ELR (cell line): Measurements from ENCODE around the gene MEST.
"Not testable (repeated sequence)": the region's sequence is repeated elsewhere in the genome, so short reads cannot be mapped to it uniquely, and the experiment has no call there.

ENCODE experiments used
- DNase-seq: peaks from one replicate; pipeline ENCODE4 v3.0.0-alpha.2; 2015; ENCODE audit warnings: low read depth

MEST gene

DNA sequence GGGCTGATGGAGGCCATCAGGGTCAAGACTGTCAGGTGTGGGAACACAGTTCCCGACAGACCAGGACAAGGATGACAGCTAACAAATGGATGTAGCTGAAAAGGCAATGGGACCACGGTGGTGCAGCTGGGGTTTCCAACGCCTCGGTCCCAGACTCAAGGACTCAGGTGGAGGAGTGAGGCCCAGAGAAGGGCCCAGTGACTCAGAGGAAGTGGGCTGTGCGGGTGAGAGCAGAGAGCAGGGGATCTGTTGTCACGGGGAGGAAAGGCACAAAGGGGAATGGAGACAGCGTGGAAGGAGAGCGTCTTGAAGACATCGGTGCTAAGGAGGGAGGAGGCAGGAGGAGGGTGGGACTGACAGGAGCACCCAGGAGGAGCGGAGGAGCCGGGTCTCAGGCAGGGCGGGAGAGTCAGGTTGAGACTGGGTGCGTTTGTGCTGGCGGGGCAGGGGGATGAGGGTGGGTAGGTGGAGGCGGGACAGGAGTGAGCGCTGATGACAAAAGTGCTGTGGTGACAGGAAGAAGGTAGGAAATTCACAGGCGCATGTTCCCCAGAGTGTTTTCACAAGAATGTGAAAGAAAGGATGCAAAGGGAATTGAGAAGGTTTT is 31.7 kb downstream of the MEST start:
- not testable (repeated sequence) for DNase-seq

- no peak for DNase-seq
Measured at GRCh38 chr7:130524628-130525027, 32.7 kb downstream of the MEST start.

DNA sequence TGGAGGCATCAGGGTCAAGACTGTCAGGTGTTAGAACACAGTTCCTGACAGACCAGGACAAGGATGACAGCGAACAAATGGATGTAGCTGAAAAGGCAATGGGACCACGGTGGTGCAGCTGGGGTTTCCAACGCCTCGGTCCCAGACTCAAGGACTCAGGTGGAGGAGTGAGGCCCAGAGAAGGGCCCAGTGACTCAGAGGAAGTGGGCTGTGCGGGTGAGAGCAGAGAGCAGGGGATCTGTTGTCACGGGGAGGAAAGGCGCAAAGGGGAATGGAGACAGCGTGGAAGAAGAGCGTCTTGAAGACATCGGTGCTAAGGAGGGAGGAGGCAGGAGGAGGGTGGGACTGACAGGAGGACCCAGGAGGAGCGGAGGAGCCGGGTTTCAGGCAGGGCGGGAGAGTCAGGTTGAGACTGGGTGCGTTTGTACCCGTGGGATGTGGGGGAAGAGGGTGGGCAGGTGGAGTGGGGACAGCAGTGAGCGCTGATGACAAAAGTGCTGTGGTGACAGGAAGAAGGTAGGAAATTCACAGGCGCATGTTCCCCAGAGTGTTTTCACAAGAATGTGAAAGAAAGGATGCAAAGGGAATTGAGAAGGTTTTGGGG is 36.0 kb downstream of the MEST start:
- not testable (repeated sequence) for DNase-seq

DNA sequence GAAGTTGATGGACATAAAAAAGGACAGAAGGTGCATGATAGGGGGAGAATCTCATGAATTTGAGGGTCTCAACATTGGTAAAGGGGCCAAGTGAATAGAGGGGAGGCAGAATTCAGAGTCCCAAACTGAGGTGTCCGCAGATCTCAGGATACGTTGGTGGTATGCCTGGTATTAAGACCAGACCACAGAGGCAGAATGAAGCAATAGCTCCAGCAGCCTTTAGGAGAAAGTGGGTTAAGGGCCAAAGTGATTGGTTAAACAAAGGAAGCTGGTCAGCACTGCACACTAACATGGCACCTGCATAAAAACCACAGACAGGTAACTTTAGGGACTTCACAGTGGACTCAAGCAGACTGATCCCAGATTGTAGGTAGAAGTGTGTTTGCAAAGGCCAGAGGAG is 37.5 kb downstream of the MEST start:
- DNase-seq = no peak

- DNase-seq = not testable (repeated sequence)
Measured at GRCh38 chr7:130537894-130538293, 46.0 kb downstream of the MEST start.

GRCh38 chr7:130541287-130541686 is 49.4 kb downstream of the MEST start:
- DNase-seq = not testable (repeated sequence)

- DNase-seq = not testable (repeated sequence)
Measured at GRCh38 chr7:130542297-130542696, 50.4 kb downstream of the MEST start.

- no peak for DNase-seq
Measured at GRCh38 chr7:130543487-130544010, 51.7 kb downstream of the MEST start.

- DNase-seq = no peak
Measured at GRCh38 chr7:130544356-130544755, 52.5 kb downstream of the MEST start.

GRCh38 chr7:130553398-130554029 is 61.6 kb downstream of the MEST start:
- DNase-seq = no peak

DNA sequence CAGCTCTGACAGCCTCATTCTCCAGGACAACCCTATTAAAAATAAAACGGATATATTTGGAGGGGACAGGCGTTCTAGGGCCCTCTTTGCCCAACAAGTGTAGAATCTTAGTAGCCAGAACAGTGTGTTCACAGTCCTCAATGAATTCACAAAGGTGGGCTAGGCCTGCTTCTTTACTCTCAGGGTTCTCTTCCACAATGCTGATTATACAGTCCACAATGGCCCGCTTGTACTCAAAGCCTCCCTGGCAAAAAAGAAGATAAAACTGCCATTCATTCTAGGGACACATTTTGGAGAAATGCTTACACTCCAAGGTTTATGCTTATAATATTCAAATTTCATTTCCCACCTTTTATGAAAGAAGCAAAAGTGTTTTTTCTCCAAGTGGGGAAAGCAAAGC is 62.6 kb downstream of the MEST start:
- DNase-seq = no peak
